HG03432 (cell line): ENCODE measurements around the gene MINDY1.

Experiments used
- ATAC-seq: cut with Tn5 transposase; IDR thresholded peaks from one replicate; pipeline ENCODE4 v1.9.1; 2021; ENCODE audit warnings: mild to moderate bottlenecking, moderate library complexity; ENCODE audit not compliant: unreplicated experiment

MINDY1 gene

GRCh38 chr1:150968491-150968890 is 38.2 kb downstream of the MINDY1 start:
- ATAC-seq = no peak

GRCh38 chr1:150967936-150968335 is 38.8 kb downstream of the MINDY1 start:
- ATAC-seq = no peak

GRCh38 chr1:150966011-150966410 is 40.7 kb downstream of the MINDY1 start:
- ATAC-seq = no peak

- no peak for ATAC-seq
Observed at GRCh38 chr1:150965605-150966004, 41.1 kb downstream of the MINDY1 start.

GRCh38 chr1:150964164-150964489 is 42.6 kb downstream of the MINDY1 start:
- no peak for ATAC-seq

GRCh38 chr1:150963321-150964163 is 43.2 kb downstream of the MINDY1 start:
- no peak for ATAC-seq

GRCh38 chr1:150961756-150962155 is 44.9 kb downstream of the MINDY1 start:
- no peak for ATAC-seq

GRCh38 chr1:150960646-150961045 is 46.1 kb downstream of the MINDY1 start:
- no peak for ATAC-seq

- no peak for ATAC-seq
Observed at GRCh38 chr1:150957666-150958065, 49.0 kb downstream of the MINDY1 start.

- ATAC-seq = no peak
Observed at GRCh38 chr1:150955280-150955679, 51.4 kb downstream of the MINDY1 start.

- no peak for ATAC-seq
Observed at GRCh38 chr1:150954708-150955107, 52.0 kb downstream of the MINDY1 start.
